NCI-H1417 treated with DMSO at 0.1 percent for 48 hours (cell line): ENCODE results near the gene OR1K1.

Experiments
- DNase-seq: peaks from one replicate; lab custom pipeline; 2025; lab: John Stamatoyannopoulos, UW

OR1K1 gene

DNA sequence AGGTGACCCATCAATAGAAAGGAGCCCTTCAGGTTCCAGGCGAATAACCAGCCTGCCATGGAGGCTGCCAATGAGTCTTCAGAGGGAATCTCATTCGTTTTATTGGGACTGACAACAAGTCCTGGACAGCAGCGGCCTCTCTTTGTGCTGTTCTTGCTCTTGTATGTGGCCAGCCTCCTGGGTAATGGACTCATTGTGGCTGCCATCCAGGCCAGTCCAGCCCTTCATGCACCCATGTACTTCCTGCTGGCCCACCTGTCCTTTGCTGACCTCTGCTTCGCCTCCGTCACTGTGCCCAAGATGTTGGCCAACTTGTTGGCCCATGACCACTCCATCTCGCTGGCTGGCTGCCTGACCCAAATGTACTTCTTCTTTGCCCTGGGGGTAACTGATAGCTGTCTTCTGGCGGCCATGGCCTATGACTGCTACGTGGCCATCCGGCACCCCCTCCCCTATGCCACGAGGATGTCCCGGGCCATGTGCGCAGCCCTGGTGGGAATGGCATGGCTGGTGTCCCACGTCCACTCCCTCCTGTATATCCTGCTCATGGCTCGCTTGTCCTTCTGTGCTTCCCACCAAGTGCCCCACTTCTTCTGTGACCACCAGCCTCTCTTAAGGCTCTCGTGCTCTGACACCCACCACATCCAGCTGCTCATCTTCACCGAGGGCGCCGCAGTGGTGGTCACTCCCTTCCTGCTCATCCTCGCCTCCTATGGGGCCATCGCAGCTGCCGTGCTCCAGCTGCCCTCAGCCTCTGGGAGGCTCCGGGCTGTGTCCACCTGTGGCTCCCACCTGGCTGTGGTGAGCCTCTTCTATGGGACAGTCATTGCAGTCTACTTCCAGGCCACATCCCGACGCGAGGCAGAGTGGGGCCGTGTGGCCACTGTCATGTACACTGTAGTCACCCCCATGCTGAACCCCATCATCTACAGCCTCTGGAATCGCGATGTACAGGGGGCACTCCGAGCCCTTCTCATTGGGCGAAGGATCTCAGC, at the start of gene OR1K1:
OR1K1 (plus strand) TSS at position 58 of the 995 bp plus-strand sequence; CDS start at position 58, 0 bp downstream.
- DNase-seq, result no peak

DNA sequence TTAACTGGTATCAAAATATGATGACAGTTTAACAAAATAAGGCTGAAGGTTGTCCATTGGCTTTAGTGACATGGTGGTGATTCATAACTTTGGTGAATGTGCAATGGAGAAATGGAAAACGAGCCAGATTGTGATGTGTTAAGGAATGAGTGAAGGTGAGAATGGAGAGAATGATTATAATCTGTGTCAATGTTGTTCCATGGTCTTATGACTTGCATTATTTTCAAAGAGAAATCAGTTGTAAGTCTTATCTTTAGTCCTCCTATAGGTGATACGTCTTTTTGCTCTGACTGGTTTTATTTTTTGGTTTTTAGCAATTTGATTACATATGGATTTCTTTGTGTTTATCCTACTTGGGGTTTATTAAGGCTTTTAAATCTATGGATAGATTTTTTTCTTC, 45.1 kb upstream of the OR1K1 start:
- no peak for DNase-seq

DNA sequence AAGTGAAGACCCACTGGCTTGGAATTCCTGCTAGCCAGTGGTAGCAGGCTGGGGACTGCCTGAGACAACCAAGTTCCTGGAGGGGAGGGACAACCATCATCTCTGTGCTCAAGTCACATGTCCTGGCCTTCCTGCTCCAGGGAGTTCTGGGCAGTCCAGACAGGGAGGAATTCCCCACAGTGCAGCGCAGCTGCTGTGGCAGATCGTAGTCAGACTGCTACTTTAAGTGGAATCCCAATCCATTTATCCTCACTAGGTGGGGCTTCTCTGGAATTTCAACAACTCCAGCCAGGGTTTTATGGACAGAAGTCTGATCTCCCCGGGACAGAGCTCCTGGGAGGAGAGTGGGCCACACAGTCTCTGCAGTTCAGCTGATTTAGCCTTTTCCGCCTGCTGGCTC, 32.1 kb upstream of the OR1K1 start:
- DNase-seq, result no peak

DNA sequence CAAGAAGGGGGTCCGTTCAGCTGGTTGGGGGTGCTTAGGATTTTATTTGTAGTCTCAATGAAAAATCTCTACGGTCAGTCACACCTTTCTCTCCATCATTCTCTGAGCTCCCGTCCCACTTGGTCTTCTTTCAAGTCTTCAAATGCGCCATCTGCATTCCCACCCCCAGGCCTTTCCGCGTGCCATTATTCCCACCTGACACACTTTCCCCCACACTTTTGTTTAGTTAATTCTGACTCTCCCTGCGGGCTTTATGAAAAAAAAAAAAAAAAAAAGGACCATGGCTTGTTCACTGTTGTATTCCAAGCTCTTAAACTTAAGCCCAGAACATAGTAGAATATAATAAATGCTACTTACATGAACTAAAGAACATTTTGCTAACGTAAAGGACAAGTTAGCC, 22.9 kb upstream of the OR1K1 start:
- no peak for DNase-seq

DNA sequence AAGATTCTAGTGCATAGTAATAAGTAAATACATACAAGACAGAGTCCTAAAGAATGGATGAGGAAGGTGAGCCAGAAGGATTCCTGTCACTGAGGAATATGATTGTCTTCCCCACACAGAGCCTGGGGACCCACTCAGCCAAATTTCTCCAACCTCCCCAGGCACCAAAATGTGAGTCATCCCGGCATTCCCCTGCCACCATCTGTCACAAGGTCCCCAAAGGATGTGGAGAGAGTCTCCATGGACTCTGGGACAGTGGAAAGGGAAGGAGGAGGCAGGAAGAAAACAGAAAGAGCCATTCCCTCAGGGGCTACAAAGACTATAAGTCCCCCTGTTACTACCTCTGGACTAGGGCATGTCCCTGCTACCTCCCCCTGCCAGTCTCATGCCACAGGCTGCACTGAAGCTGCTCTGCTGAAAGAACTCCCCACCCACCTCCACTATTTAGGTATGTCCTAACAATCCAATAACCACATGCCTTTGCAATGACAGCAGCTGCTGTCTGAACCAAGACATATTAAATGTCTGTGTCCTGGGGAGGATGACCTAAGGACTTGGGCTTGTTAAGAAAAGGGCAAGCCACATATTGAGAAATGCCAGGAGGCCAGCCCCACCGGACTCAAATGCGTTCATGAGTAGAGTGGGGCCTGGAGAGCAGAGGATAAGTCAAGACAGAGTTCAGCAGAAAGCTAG, 21.8 kb upstream of the OR1K1 start:
- no peak for DNase-seq

GRCh38 chr9:122779181-122779580, 20.7 kb upstream of the OR1K1 start:
- no peak for DNase-seq

DNA sequence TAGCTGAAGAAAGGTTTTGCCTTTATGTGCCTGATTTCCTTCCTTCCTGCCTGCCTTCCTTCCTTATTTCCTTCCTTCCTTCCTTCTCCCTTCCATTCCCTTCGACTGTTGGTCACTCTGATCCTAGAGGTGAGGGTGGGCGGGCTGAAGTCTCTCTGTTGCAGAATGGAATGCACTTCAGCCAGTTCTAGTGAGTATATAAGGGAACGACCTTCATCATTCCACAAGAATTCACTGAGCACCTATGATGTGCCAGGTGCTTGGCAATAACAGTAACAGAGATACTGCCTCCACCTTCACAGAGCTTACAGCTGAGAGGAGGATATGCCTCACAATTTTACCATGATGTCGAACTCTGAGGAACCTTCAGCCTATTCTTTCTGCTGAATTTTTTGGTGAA, 19.9 kb upstream of the OR1K1 start:
- DNase-seq, result no peak

GRCh38 chr9:122781671-122782070, 18.3 kb upstream of the OR1K1 start:
- DNase-seq, result no peak

DNA sequence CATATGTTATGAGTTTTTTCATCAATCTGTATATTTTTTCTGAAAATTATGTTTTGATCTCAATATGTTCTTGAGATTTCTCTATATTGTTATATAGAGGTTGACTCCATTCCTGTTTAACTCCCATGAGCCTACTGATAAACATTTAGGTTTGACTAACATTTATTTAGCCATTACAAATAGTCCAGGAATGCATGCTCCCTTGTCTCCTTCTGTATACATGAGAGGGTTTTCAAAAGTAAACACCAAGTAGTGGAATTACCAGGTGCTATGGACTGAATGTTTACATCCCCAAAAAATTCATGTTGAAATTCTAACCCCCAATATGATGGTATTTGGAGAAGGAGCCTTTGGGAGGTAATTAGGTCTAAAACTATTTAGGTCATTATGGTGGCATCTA, 14.7 kb upstream of the OR1K1 start:
- DNase-seq, result no peak

GRCh38 chr9:122786338-122786737, 13.6 kb upstream of the OR1K1 start:
- no peak for DNase-seq

GRCh38 chr9:122788831-122789230, 11.1 kb upstream of the OR1K1 start, which contains the start of gene OR5C1:
OR5C1 (plus strand) TSS chr9:122788933; CDS start chr9:122788933, 0 bp downstream.
- DNase-seq, result no peak

- no peak for DNase-seq
These were observed 10.5 kb upstream of the OR1K1 start for GRCh38 chr9:122789256-122790046.

DNA sequence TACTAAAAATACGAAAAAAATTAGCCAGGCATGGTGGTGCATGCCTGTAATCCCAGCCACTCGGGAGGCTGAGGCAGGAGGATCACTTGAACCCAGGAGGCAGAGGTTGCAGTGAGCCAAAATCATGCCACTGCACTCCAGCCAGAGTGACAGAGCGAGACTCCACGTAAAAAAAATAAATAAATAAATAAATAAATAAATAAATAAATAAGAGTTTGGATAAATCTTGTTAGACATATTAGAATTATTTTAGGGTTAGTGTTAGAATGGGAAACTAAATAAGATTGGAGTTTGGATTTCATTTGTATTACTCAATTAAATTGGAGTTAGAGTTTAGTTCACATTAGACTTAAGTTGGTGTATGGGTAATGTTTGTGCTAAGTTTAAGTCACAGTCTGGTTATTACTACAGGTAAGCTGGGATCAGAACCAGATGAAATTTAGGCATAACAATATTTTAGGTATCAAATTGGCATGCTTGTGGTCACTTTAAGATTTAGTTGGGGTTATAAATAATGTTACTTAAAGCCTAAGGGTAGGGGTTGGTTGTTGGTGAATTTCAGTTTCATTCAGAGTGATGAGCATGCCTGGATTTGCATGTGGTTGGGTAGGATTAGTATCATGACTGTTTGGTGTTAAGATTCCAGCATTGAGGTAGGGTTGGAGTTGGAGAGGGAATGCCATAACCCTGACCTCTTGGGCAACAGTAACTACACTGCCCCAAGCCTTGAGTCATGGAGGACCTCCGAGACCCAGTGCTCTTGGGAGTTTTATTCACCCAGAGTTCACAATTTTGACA, 7.9 kb upstream of the OR1K1 start:
- DNase-seq, result no peak

- no peak for DNase-seq
These were observed 2.4 kb upstream of the OR1K1 start for GRCh38 chr9:122797316-122798063.

DNA sequence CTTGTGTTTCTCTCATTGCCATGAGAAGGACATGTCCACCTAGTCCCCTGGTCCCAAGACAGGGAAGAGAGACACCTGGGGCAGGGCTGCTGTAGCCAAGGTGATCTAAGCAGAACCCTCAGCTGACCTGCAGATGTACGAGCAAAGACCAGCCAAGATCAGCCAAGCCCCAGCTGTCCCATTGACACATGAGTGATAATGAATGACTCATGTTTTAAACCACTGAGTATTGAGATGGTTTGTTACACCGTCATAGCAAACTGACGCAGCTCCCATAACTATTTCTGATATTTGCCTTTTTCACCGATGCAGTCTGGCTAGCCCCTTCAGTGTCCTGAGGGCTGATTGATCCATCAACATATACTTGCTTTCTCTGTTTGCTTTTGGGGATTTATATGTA, 6.7 kb downstream of the OR1K1 start:
- DNase-seq, result no peak

GRCh38 chr9:122807271-122807900, 7.5 kb downstream of the OR1K1 start:
- DNase-seq, result no peak

GRCh38 chr9:122808141-122808540, 8.2 kb downstream of the OR1K1 start:
- DNase-seq, result no peak

DNA sequence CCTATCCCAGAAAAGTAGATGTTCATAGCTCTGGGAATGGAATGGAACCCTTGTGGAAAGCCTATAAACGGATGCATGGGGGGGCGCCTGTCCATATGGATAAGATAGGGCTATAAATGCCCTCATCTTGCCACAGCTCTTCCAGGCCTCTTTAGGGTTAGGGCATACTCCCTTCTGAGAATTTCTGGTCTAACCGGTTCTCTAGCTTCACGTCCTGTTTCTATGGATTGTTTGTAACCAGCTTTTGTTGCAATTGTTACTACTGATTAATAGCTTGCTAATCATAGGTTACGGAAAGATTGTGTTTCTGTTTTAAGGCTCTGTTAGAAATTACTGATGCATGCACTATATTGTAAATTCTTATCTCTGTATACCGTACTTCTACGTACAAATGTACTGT, 9.3 kb downstream of the OR1K1 start:
- peak; percentile 89 for DNase-seq

DNA sequence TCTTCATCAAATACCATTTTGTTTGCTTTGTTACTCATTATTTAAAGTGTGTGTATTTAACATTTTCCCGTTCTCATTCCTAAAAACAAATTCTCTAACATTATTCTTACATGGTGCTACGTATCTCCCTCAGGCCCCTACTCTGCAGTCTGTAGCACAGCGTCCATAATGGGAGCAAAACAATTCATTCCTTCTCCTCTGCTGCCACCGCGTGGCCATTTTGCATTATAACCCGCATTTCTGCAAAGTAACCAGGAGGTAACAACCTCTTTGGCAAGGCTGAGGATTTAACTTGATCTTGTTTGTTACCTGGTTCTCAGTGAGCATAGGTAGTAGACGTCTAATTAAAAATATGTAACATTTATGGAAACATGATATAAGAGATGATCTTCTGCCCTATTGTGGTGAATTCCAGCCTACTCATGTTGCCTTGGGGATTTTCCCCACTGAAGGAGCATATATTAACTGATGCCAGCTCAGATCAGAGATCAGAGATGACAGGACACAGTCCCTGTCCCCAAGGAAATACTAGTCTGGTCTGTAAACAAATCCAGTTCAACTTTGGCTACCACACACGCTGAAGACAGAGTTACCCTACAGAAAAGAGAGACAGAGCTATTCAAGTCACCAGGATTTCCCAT, 10.5 kb downstream of the OR1K1 start:
- peak; percentile 87 for DNase-seq

GRCh38 chr9:122812736-122813135, 12.8 kb downstream of the OR1K1 start:
- DNase-seq, result no peak
